ENCODE measurements around the gene NSMF.
"Not testable (repeated sequence)": the region's sequence is repeated elsewhere in the genome, so short reads cannot be mapped to it uniquely, and the experiment has no call there.

Gene NSMF

GRCh38 chr9:137478962-137479861, 20.1 kb upstream of the NSMF start:
- DNase-seq (ENCODE audit: insufficient read length, low spot score) (no peak), FAIRE-seq (no peak)
- TF ChIP-seq POU2F2 (IDR thresholded peaks at IDR 0.05; ENCODE audit: low read depth, low read length) (no peak), TAF1 (IDR thresholded peaks at IDR 0.05; ENCODE audit: low read depth, low read length) (no peak), PAX5 (IDR thresholded peaks at IDR 0.05; ENCODE audit: insufficient read depth, low read length, severe bottlenecking) (no peak), SPI1 (IDR thresholded peaks at IDR 0.05; ENCODE audit: low read depth, low read length) (no peak), POLR2AphosphoS5 (IDR thresholded peaks at IDR 0.05; ENCODE audit: low read depth, low read length) (no peak), POLR2A (IDR thresholded peaks at IDR 0.05; ENCODE audit: low read depth, low read length) (no peak)

DNA sequence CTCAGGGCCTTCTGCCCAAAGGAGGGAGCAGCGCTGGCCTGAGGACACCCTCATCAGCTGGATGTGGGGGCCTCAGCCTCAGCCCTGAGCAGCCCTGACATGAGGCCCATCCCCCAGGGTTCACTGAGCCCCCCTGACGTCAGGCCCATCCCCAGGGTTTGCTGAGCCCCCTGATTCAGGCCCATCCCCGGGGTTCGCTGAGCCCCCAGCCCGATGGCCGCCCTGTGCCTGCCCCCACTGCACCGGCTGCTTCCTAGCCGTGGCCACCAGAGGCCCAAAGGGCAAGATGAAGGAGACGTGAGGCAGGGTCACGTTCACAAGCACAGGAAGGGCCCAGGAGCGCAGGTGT, 19.5 kb upstream of the NSMF start:
- DNase-seq (ENCODE audit: insufficient read length, low spot score) (no peak), FAIRE-seq (no peak)
- TF ChIP-seq TAF1 (IDR thresholded peaks at IDR 0.05; ENCODE audit: low read depth, low read length) (no peak), SPI1 (IDR thresholded peaks at IDR 0.05; ENCODE audit: low read depth, low read length) (no peak), POU2F2 (IDR thresholded peaks at IDR 0.05; ENCODE audit: low read depth, low read length) (no peak), POLR2AphosphoS5 (IDR thresholded peaks at IDR 0.05; ENCODE audit: low read depth, low read length) (no peak), PAX5 (IDR thresholded peaks at IDR 0.05; ENCODE audit: insufficient read depth, low read length, severe bottlenecking) (no peak), POLR2A (IDR thresholded peaks at IDR 0.05; ENCODE audit: low read depth, low read length) (no peak)

GRCh38 chr9:137477778-137478612, 18.9 kb upstream of the NSMF start:
- no peak for TF ChIP-seq POLR2AphosphoS5 (IDR thresholded peaks at IDR 0.05; ENCODE audit: low read depth, low read length)
- TF ChIP-seq TAF1 (IDR thresholded peaks at IDR 0.05; ENCODE audit: low read depth, low read length), result no peak
- TF ChIP-seq POLR2A (IDR thresholded peaks at IDR 0.05; ENCODE audit: low read depth, low read length), result no peak
- TF ChIP-seq SPI1 (IDR thresholded peaks at IDR 0.05; ENCODE audit: low read depth, low read length), result no peak
- DNase-seq (ENCODE audit: insufficient read length, low spot score) (no peak), FAIRE-seq (no peak)

DNA sequence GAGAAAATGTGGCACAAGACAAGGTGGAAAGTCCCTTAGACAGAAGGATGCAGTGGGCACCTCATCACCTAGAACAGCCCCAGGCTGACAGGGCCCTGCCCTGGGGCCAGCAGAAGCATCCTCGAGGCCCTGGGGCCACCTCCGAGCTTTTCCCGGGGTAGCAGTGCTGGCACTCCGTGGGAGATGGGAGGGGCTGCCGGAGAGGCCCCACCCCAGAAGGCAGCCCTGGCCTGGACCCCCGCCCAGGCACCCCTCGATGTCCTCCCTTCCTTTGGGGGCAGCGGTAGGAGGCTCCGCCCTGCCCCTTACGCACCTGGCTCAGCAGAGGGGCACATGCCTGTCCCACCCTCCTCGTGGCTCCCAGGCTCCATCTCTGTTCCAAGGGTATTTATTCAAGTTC, 17.7 kb upstream of the NSMF start:
- FAIRE-seq, result no peak
- TF ChIP-seq POLR2AphosphoS5 (IDR thresholded peaks at IDR 0.05; ENCODE audit: low read depth, low read length) (no peak), TAF1 (IDR thresholded peaks at IDR 0.05; ENCODE audit: low read depth, low read length) (no peak), POLR2A (IDR thresholded peaks at IDR 0.05; ENCODE audit: low read depth, low read length) (no peak), PAX5 (IDR thresholded peaks at IDR 0.05; ENCODE audit: insufficient read depth, low read length, severe bottlenecking) (no peak), POU2F2 (IDR thresholded peaks at IDR 0.05; ENCODE audit: low read depth, low read length) (no peak), SPI1 (IDR thresholded peaks at IDR 0.05; ENCODE audit: low read depth, low read length) (no peak)

DNA sequence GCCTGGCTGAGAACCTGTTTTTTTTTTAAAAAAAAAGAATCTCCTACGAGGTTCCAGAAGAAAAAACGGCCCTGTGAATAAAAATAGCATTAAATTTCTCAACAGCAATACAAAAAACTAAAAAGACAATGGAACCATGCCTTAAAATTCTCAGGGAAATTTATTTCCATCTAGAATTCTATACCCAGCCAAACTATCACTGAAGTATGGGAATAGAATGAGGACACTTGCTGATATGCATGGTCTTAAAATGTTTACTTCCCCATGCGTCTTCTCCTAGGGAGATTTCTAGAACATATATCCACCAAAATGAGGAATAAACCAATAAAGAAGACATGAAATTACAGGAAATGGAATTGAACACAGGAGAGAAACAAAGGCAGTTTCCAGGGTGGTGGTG, 16.5 kb upstream of the NSMF start:
- no peak for DNase-seq (ENCODE audit: insufficient read length, low spot score)
- FAIRE-seq, result no peak
- TF ChIP-seq POU2F2 (IDR thresholded peaks at IDR 0.05; ENCODE audit: low read depth, low read length) (no peak), POLR2AphosphoS5 (IDR thresholded peaks at IDR 0.05; ENCODE audit: low read depth, low read length) (no peak), SPI1 (IDR thresholded peaks at IDR 0.05; ENCODE audit: low read depth, low read length) (no peak), POLR2A (IDR thresholded peaks at IDR 0.05; ENCODE audit: low read depth, low read length) (no peak), TAF1 (IDR thresholded peaks at IDR 0.05; ENCODE audit: low read depth, low read length) (no peak), PAX5 (IDR thresholded peaks at IDR 0.05; ENCODE audit: insufficient read depth, low read length, severe bottlenecking) (no peak)

More for the DNA sequence above, 17.7 kb upstream of the NSMF start:
- DNase-seq (ENCODE audit: insufficient read length, low spot score), result no peak

- TF ChIP-seq PAX5 (IDR thresholded peaks at IDR 0.05; ENCODE audit: insufficient read depth, low read length, severe bottlenecking), result no peak
- TF ChIP-seq SPI1 (IDR thresholded peaks at IDR 0.05; ENCODE audit: low read depth, low read length), result no peak
- TF ChIP-seq POU2F2 (IDR thresholded peaks at IDR 0.05; ENCODE audit: low read depth, low read length), result no peak
- no peak for TF ChIP-seq TAF1 (IDR thresholded peaks at IDR 0.05; ENCODE audit: low read depth, low read length)
- TF ChIP-seq POLR2AphosphoS5 (IDR thresholded peaks at IDR 0.05; ENCODE audit: low read depth, low read length), result no peak
- TF ChIP-seq POLR2A (IDR thresholded peaks at IDR 0.05; ENCODE audit: low read depth, low read length), result no peak
- DNase-seq (ENCODE audit: insufficient read length, low spot score) (no peak), FAIRE-seq (no peak)
Measured at GRCh38 chr9:137474271-137474670, 15.1 kb upstream of the NSMF start.

DNA sequence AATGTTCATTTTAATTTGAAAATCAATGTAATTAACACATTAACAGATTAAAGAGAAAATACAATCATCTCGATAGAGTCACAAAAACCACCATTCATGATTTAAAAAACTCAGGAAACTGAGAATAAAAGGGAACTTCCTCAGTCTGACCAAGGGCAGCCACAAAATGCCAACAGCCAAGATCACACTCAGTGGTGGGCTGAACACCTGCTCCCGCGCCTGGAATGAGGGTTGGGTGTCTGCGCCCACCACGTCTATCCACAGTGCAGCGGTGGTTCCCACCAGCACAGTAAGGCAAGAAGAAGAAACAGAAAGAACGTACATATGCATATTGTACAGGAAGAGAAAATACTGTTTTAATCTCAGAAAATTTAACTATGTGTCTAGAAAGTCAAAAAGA, 11.7 kb upstream of the NSMF start:
- peak; percentile 35 for FAIRE-seq
- DNase-seq (ENCODE audit: insufficient read length, low spot score), result no peak
- no peak for TF ChIP-seq TAF1 (IDR thresholded peaks at IDR 0.05; ENCODE audit: low read depth, low read length)
- TF ChIP-seq SPI1 (IDR thresholded peaks at IDR 0.05; ENCODE audit: low read depth, low read length), result no peak
- no peak for TF ChIP-seq POLR2AphosphoS5 (IDR thresholded peaks at IDR 0.05; ENCODE audit: low read depth, low read length)
- no peak for TF ChIP-seq PAX5 (IDR thresholded peaks at IDR 0.05; ENCODE audit: insufficient read depth, low read length, severe bottlenecking)
- TF ChIP-seq POU2F2 (IDR thresholded peaks at IDR 0.05; ENCODE audit: low read depth, low read length), result no peak
- no peak for TF ChIP-seq POLR2A (IDR thresholded peaks at IDR 0.05; ENCODE audit: low read depth, low read length)

DNA sequence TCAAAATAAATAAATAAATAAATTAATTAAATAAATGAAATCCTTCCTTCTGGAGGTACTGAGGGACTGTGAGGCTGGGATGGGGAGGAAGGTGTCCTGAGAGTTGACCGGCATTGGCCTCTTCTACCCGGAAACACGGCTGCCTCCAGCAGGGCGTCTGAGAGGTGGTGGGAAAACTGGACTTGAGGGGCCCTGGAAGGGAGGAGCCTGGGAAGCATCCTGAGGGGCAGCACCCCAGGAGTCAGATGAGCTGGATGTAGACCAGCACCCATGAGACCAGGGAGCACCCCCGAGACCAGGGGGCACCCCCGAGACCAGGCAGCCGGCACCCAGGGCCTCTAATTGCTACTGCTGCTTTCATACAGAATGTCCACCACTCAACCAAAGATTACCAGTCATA, 8.8 kb upstream of the NSMF start:
- FAIRE-seq (no peak), DNase-seq (ENCODE audit: insufficient read length, low spot score) (no peak)
- TF ChIP-seq POLR2AphosphoS5 (IDR thresholded peaks at IDR 0.05; ENCODE audit: low read depth, low read length) (no peak), PAX5 (IDR thresholded peaks at IDR 0.05; ENCODE audit: insufficient read depth, low read length, severe bottlenecking) (no peak), POU2F2 (IDR thresholded peaks at IDR 0.05; ENCODE audit: low read depth, low read length) (no peak), POLR2A (IDR thresholded peaks at IDR 0.05; ENCODE audit: low read depth, low read length) (no peak), TAF1 (IDR thresholded peaks at IDR 0.05; ENCODE audit: low read depth, low read length) (no peak), SPI1 (IDR thresholded peaks at IDR 0.05; ENCODE audit: low read depth, low read length) (no peak)

- no peak for FAIRE-seq
- DNase-seq (ENCODE audit: insufficient read length, low spot score), result no peak
- TF ChIP-seq POLR2AphosphoS5 (IDR thresholded peaks at IDR 0.05; ENCODE audit: low read depth, low read length) (no peak), POU2F2 (IDR thresholded peaks at IDR 0.05; ENCODE audit: low read depth, low read length) (no peak), TAF1 (IDR thresholded peaks at IDR 0.05; ENCODE audit: low read depth, low read length) (no peak), PAX5 (IDR thresholded peaks at IDR 0.05; ENCODE audit: insufficient read depth, low read length, severe bottlenecking) (no peak), POLR2A (IDR thresholded peaks at IDR 0.05; ENCODE audit: low read depth, low read length) (no peak), SPI1 (IDR thresholded peaks at IDR 0.05; ENCODE audit: low read depth, low read length) (no peak)
Measured at GRCh38 chr9:137467161-137467581, 8.0 kb upstream of the NSMF start.

- not testable (repeated sequence) for FAIRE-seq; DNase-seq (ENCODE audit: insufficient read length, low spot score)
Measured at GRCh38 chr9:137466389-137467085, 7.4 kb upstream of the NSMF start.

All from GM12891 (cell line).